GM23338 (cell line): ENCODE measurements around the gene TMEM170B. TPM values are rescaled to one million over a fixed set of nuclear protein-coding genes. Genes with fewer than 3 reads are reported as not detected.

Experiments
- ATAC-seq: fragments of 200-7000 bp; cut with Tn5 transposase; 3 replicates; pipeline ENCODE4 v1.9.1; 2020
- DNase-seq: peaks from one replicate; pipeline ENCODE4 v3.0.0-alpha.2; 2015; ENCODE audit warnings: low spot score
- H2AFZ ChIP-seq: fragments of 200-600 bp; sonication (generic); 2 replicates; pipeline ENCODE4 v1.8.0; 2016; ENCODE audit warnings: antibody characterized with exemption, mild to moderate bottlenecking, moderate library complexity
- H3F3A ChIP-seq: fragments of 200-600 bp; sonication (generic); replicated peaks from 2 replicates; pipeline ENCODE4 v1.8.0; 2017; ENCODE audit warnings: antibody characterized with exemption, mixed run types, low read depth
- H3K27ac ChIP-seq: fragments of 200-600 bp; sonication (generic); 2 replicates; pipeline ENCODE4 v1.6.1; 2016; ENCODE audit warnings: low read depth
- H3K27me3 ChIP-seq: fragments of 200-600 bp; sonication (generic); 2 replicates; pipeline ENCODE4 v1.8.0; 2016; ENCODE audit warnings: mild to moderate bottlenecking, mixed run types, moderate library complexity; ENCODE audit not compliant: insufficient read depth
- H3K36me3 ChIP-seq: fragments of 200-600 bp; sonication (generic); 2 replicates; pipeline ENCODE4 v1.8.0; 2016; ENCODE audit warnings: mild to moderate bottlenecking; ENCODE audit not compliant: insufficient read depth
- H3K4me1 ChIP-seq: fragments of 200-600 bp; sonication (generic); 2 replicates; pipeline ENCODE4 v1.8.0; 2016; ENCODE audit warnings: mild to moderate bottlenecking, moderate library complexity; ENCODE audit not compliant: insufficient read depth
- H3K4me2 ChIP-seq: fragments of 200-600 bp; sonication (generic); 2 replicates; pipeline ENCODE4 v1.7.1; 2017; ENCODE audit warnings: mixed run types
- H3K4me3 ChIP-seq: fragments of 200-600 bp; sonication (generic); 2 replicates; pipeline ENCODE4 v1.6.1; 2016; ENCODE audit warnings: mixed run types
- H3K79me2 ChIP-seq: fragments of 200-600 bp; sonication (generic); replicated peaks from 2 replicates; pipeline ENCODE4 v1.8.0; 2017; ENCODE audit warnings: mild to moderate bottlenecking; ENCODE audit not compliant: insufficient read depth
- H3K9me2 ChIP-seq: fragments of 200-600 bp; sonication (generic); 2 replicates; pipeline ENCODE4 v1.8.0; 2017; ENCODE audit not compliant: insufficient read depth
- H4K20me1 ChIP-seq: fragments of 200-600 bp; sonication (generic); replicated peaks from 2 replicates; pipeline ENCODE4 v1.8.0; 2017; ENCODE audit warnings: mild to moderate bottlenecking; ENCODE audit not compliant: insufficient read depth
- H3K27ac Mint-ChIP-seq: 2 replicates; pipeline ENCODE4 v1.8.0; 2020; ENCODE audit warnings: inconsistent platforms, mild to moderate bottlenecking, moderate library complexity, mixed read lengths
- H3K27me3 Mint-ChIP-seq: 3 replicates; pipeline ENCODE4 v1.8.0; 2022; ENCODE audit warnings: low read depth, mild to moderate bottlenecking, moderate library complexity, mixed read lengths, inconsistent platforms; ENCODE audit not compliant: insufficient read depth, poor library complexity
- H3K36me3 Mint-ChIP-seq: 3 replicates; pipeline ENCODE4 v1.8.0; 2021; ENCODE audit warnings: low read depth, mild to moderate bottlenecking, inconsistent platforms, moderate library complexity, mixed read lengths
- H3K4me1 Mint-ChIP-seq: 3 replicates; pipeline ENCODE4 v1.8.0; 2020; ENCODE audit warnings: mild to moderate bottlenecking, inconsistent platforms, mixed read lengths
- H3K4me3 Mint-ChIP-seq: 3 replicates; pipeline ENCODE4 v1.8.0; 2021; ENCODE audit warnings: moderate library complexity, mild to moderate bottlenecking, inconsistent platforms, mixed read lengths
- H3K9me3 Mint-ChIP-seq: 3 replicates; pipeline ENCODE4 v1.8.0; 2020; ENCODE audit warnings: moderate library complexity, mild to moderate bottlenecking, inconsistent platforms, mixed read lengths
- CREB1 ChIP-seq: fragments of 250-450 bp; sonication (Bioruptor Pico); IDR thresholded peaks from 2 replicates; pipeline ENCODE4 v1.5.0; 2020; ENCODE audit warnings: low read depth, mild to moderate bottlenecking, moderate library complexity
- EZH2 ChIP-seq: fragments of 200-600 bp; sonication (generic); IDR thresholded peaks from one replicate; pipeline ENCODE4 v1.8.0; 2017; ENCODE audit warnings: antibody characterized with exemption, mild to moderate bottlenecking, low read depth; ENCODE audit not compliant: unreplicated experiment
- EZH2phosphoT487 ChIP-seq: fragments of 200-600 bp; sonication (generic); IDR thresholded peaks from one replicate; pipeline ENCODE4 v1.8.1; 2018; ENCODE audit warnings: antibody characterized with exemption; ENCODE audit not compliant: unreplicated experiment
- JUNB ChIP-seq: IDR thresholded peaks from one replicate; pipeline ENCODE4 v1.6.1; 2016; ENCODE audit warnings: antibody characterized with exemption; ENCODE audit not compliant: unreplicated experiment
- NANOG ChIP-seq: IDR thresholded peaks from 2 replicates; pipeline ENCODE4 v1.6.1; 2016; ENCODE audit warnings: antibody characterized with exemption, borderline replicate concordance
- POLR2AphosphoS5 ChIP-seq: IDR thresholded peaks from 2 replicates; pipeline ENCODE4 v1.6.1; 2016; ENCODE audit warnings: antibody characterized with exemption, low read depth
- STAT1 ChIP-seq: IDR thresholded peaks from one replicate; pipeline ENCODE4 v1.6.1; 2016; ENCODE audit warnings: antibody characterized with exemption; ENCODE audit not compliant: unreplicated experiment
- ZNF114 ChIP-seq: fragments of 250-450 bp; sonication (Bioruptor Pico); IDR thresholded peaks from 2 replicates; pipeline ENCODE4 v1.5.0; 2020; ENCODE audit warnings: mild to moderate bottlenecking, moderate library complexity
- ZNF331 ChIP-seq: fragments of 250-450 bp; sonication (Bioruptor Pico); IDR thresholded peaks from 2 replicates; pipeline ENCODE4 v1.5.0; 2020; ENCODE audit warnings: low read depth, mild to moderate bottlenecking, moderate library complexity
- polyA plus RNA-seq: library from polyadenylated mRNA; unstranded; fragments of >200 nt; fragmentation: Nextera tagmentation; extraction: Ambion mirVana; gene quantifications from 2 replicates; pipeline ENCODE4 v1.2.1, GENCODE V29; 2016
- total RNA-seq: library from RNA; depleted of rRNA; stranded (reverse); fragments of >200 nt; shearing (Covaris generic); gene quantifications from 2 replicates; pipeline ENCODE4 v1.2.3, GENCODE V29; 2014
- TF ChIP-seq, protein P1 (sequence below): fragments of 250-450 bp; sonication (Bioruptor Pico); IDR thresholded peaks from 2 replicates; pipeline ENCODE4 v1.5.0; 2020; ENCODE audit warnings: mild to moderate bottlenecking, moderate library complexity
- TF ChIP-seq, protein P2 (sequence below): IDR thresholded peaks from one replicate; pipeline ENCODE4 v1.6.1; 2018; ENCODE audit warnings: antibody characterized with exemption; ENCODE audit not compliant: unreplicated experiment
- TF ChIP-seq, protein P3 (sequence below): IDR thresholded peaks from 2 replicates; pipeline ENCODE4 v1.6.1; 2016; ENCODE audit warnings: antibody characterized with exemption
- TF ChIP-seq, protein P4 (sequence below), 2 experiments: fragments of 200-600 bp in 1 of 2; sonication (generic) in 1 of 2; conservative IDR thresholded peaks; 2 replicates each; pipeline versions ENCODE4 v1.5.1 to v1.6.1; 2016 to 2017; ENCODE audit warnings: antibody characterized with exemption in 2 of 2, low read depth in 2 of 2, mild to moderate bottlenecking in 2 of 2, moderate library complexity in 1 of 2

Gene TMEM170B
- total and polyA plus RNA-seq, 2 experiments from 2014 or later = 2.0 to 6.9 TPM

DNA sequence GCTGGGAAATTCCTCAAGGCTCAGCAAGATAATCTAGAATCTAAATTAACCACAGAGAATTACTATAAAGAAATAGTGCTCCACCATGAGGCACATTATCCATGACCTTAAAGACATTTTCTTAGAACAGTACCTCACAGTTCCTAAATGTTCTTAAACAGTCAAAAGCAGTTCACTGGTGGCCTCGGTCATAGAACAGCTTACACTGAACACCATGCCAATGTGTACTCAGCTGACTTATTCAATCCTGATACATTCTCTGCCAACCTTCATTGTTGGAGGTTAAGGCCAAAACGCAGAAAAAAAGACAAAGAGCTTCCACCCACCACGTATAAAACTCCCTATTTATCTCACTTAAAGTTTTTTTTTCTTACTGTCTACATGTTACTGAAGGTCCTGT is 21.8 kb upstream of the TMEM170B start:
- no peak overlapping the region for H3K4me3 Mint-ChIP-seq
- DNase-seq (no peak), ATAC-seq (no peak)
- H3K27me3 Mint-ChIP-seq = no peaks in the 10 kb centered on the region
- H3K36me3 Mint-ChIP-seq = no peaks in the 10 kb centered on the region
- H3K27ac Mint-ChIP-seq = no peak overlapping the region
- H3F3A ChIP-seq = no peaks in the 10 kb centered on the region
- H3K4me1 Mint-ChIP-seq = peaks cover 4% of the 10 kb centered on the region; the same call in 1 of the 3 replicates
- H3K4me2 ChIP-seq = no peak overlapping the region
- H3K36me3 ChIP-seq = no peaks in the 10 kb centered on the region
- no peaks in the 10 kb centered on the region for H3K79me2 ChIP-seq
- no peak overlapping the region; the same call in 1 of the 2 replicates for H2AFZ ChIP-seq
- no peaks in the 10 kb centered on the region for H4K20me1 ChIP-seq
- H3K4me1 ChIP-seq = no peaks in the 10 kb centered on the region
- TF ChIP-seq CREB1 (CRISPR knock-in tag) (no peak), STAT1 (no peak), EZH2phosphoT487 (no peak), NANOG (no peak), POLR2AphosphoS5 (no peak), ZNF114 (no peak), JUNB (no peak), ZNF331 (CRISPR knock-in tag) (no peak), EZH2 (no peak)
- TF ChIP-seq, protein P1, sequence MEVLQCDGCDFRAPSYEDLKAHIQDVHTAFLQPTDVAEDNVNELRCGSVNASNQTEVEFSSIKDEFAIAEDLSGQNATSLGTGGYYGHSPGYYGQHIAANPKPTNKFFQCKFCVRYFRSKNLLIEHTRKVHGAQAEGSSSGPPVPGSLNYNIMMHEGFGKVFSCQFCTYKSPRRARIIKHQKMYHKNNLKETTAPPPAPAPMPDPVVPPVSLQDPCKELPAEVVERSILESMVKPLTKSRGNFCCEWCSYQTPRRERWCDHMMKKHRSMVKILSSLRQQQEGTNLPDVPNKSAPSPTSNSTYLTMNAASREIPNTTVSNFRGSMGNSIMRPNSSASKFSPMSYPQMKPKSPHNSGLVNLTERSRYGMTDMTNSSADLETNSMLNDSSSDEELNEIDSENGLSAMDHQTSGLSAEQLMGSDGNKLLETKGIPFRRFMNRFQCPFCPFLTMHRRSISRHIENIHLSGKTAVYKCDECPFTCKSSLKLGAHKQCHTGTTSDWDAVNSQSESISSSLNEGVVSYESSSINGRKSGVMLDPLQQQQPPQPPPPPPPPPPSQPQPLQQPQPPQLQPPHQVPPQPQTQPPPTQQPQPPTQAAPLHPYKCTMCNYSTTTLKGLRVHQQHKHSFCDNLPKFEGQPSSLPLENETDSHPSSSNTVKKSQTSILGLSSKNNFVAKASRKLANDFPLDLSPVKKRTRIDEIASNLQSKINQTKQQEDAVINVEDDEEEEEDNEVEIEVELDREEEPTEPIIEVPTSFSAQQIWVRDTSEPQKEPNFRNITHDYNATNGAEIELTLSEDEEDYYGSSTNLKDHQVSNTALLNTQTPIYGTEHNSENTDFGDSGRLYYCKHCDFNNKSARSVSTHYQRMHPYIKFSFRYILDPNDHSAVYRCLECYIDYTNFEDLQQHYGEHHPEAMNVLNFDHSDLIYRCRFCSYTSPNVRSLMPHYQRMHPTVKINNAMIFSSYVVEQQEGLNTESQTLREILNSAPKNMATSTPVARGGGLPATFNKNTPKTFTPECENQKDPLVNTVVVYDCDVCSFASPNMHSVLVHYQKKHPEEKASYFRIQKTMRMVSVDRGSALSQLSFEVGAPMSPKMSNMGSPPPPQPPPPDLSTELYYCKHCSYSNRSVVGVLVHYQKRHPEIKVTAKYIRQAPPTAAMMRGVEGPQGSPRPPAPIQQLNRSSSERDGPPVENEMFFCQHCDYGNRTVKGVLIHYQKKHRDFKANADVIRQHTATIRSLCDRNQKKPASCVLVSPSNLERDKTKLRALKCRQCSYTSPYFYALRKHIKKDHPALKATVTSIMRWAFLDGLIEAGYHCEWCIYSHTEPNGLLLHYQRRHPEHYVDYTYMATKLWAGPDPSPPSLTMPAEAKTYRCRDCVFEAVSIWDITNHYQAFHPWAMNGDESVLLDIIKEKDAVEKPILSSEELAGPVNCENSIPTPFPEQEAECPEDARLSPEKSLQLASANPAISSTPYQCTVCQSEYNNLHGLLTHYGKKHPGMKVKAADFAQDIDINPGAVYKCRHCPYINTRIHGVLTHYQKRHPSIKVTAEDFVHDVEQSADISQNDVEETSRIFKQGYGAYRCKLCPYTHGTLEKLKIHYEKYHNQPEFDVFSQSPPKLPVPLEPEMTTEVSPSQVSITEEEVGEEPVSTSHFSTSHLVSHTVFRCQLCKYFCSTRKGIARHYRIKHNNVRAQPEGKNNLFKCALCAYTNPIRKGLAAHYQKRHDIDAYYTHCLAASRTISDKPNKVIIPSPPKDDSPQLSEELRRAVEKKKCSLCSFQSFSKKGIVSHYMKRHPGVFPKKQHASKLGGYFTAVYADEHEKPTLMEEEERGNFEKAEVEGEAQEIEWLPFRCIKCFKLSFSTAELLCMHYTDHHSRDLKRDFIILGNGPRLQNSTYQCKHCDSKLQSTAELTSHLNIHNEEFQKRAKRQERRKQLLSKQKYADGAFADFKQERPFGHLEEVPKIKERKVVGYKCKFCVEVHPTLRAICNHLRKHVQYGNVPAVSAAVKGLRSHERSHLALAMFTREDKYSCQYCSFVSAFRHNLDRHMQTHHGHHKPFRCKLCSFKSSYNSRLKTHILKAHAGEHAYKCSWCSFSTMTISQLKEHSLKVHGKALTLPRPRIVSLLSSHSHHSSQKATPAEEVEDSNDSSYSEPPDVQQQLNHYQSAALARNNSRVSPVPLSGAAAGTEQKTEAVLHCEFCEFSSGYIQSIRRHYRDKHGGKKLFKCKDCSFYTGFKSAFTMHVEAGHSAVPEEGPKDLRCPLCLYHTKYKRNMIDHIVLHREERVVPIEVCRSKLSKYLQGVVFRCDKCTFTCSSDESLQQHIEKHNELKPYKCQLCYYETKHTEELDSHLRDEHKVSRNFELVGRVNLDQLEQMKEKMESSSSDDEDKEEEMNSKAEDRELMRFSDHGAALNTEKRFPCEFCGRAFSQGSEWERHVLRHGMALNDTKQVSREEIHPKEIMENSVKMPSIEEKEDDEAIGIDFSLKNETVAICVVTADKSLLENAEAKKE = no peak
- TF ChIP-seq, protein P2, sequence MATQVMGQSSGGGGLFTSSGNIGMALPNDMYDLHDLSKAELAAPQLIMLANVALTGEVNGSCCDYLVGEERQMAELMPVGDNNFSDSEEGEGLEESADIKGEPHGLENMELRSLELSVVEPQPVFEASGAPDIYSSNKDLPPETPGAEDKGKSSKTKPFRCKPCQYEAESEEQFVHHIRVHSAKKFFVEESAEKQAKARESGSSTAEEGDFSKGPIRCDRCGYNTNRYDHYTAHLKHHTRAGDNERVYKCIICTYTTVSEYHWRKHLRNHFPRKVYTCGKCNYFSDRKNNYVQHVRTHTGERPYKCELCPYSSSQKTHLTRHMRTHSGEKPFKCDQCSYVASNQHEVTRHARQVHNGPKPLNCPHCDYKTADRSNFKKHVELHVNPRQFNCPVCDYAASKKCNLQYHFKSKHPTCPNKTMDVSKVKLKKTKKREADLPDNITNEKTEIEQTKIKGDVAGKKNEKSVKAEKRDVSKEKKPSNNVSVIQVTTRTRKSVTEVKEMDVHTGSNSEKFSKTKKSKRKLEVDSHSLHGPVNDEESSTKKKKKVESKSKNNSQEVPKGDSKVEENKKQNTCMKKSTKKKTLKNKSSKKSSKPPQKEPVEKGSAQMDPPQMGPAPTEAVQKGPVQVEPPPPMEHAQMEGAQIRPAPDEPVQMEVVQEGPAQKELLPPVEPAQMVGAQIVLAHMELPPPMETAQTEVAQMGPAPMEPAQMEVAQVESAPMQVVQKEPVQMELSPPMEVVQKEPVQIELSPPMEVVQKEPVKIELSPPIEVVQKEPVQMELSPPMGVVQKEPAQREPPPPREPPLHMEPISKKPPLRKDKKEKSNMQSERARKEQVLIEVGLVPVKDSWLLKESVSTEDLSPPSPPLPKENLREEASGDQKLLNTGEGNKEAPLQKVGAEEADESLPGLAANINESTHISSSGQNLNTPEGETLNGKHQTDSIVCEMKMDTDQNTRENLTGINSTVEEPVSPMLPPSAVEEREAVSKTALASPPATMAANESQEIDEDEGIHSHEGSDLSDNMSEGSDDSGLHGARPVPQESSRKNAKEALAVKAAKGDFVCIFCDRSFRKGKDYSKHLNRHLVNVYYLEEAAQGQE = no peak
- TF ChIP-seq, protein P3, sequence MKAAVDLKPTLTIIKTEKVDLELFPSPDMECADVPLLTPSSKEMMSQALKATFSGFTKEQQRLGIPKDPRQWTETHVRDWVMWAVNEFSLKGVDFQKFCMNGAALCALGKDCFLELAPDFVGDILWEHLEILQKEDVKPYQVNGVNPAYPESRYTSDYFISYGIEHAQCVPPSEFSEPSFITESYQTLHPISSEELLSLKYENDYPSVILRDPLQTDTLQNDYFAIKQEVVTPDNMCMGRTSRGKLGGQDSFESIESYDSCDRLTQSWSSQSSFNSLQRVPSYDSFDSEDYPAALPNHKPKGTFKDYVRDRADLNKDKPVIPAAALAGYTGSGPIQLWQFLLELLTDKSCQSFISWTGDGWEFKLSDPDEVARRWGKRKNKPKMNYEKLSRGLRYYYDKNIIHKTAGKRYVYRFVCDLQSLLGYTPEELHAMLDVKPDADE = no peak
- TF ChIP-seq, protein P4, sequence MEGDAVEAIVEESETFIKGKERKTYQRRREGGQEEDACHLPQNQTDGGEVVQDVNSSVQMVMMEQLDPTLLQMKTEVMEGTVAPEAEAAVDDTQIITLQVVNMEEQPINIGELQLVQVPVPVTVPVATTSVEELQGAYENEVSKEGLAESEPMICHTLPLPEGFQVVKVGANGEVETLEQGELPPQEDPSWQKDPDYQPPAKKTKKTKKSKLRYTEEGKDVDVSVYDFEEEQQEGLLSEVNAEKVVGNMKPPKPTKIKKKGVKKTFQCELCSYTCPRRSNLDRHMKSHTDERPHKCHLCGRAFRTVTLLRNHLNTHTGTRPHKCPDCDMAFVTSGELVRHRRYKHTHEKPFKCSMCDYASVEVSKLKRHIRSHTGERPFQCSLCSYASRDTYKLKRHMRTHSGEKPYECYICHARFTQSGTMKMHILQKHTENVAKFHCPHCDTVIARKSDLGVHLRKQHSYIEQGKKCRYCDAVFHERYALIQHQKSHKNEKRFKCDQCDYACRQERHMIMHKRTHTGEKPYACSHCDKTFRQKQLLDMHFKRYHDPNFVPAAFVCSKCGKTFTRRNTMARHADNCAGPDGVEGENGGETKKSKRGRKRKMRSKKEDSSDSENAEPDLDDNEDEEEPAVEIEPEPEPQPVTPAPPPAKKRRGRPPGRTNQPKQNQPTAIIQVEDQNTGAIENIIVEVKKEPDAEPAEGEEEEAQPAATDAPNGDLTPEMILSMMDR (conservative IDR thresholded peaks at IDR 0.05; ENCODE audit: low read depth in 2 of 2) = no peak
- H3K9me3 Mint-ChIP-seq = peaks cover 5% of the 10 kb centered on the region; the same call in 2 of the 3 replicates
- H3K27me3 ChIP-seq = no peaks in the 10 kb centered on the region
- no peak overlapping the region for H3K27ac ChIP-seq
- no peak overlapping the region for H3K4me3 ChIP-seq
- no peaks in the 10 kb centered on the region for H3K9me2 ChIP-seq
